Measurements from ENCODE around the gene ARHGAP45. TPM values are rescaled to one million over a fixed set of nuclear protein-coding genes. Genes with fewer than 3 reads are reported as not detected.

Gene ARHGAP45
- total and polyA plus RNA-seq, 9 of the 15 experiments (the other 6 are each of a cell fraction or from before 2014, with no cell fraction given), result 0.08 to 22.1 (median 4.2) TPM

DNA sequence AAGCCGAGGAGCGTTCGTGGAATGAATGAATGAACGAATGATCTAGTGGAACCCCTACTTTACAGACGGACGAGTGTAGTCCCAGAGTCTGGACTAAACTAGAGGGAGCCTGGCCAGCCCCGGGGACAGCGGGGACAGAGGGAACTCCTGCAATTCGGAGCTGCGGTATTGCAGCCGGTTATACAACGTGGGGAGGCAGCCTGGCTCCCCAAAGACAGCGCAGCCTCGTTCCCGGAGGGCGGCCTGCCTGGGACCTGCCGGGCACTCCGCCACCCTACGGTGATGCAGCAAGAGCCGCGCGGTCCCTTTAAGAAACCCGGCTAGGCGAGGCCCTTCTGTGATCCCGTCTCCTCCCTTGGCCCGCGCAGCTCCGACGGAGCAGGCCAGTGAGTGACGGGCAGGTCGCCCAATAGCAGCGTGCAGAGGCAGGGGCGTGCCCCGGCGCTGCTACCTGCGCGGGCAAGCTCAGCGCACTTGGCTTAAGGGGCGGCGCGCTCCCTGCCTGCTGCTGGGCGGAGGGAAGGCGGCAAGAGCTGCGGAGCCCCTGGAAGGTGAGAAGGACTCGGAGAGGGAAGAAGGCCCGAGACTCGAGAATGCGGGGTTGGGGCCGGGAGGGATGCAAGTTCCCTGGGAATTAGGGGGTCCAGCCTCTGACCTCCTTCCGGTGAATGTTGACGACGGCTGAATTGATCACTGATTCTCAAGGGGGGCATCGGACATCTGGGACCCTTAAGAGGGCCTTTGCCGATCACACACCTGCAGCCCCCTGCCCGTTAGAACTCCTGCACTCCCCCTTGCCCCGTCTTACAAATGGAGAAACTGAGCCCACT is 27.1 kb upstream of the ARHGAP45 start, which contains the start of gene ABCA7 (continued):
- TF ChIP-seq RB1 (IDR thresholded peaks at IDR 0.05; ENCODE audit: low read depth) (peak; percentile 92; the same call in 1 of the 2 replicates), DACH1 (IDR thresholded peaks at IDR 0.05; ENCODE audit: partially characterized antibody) (no peak), FOS (IDR thresholded peaks at IDR 0.05; ENCODE audit: extremely low read depth, insufficient read length) (peak; percentile 92), XRCC5 (IDR thresholded peaks at IDR 0.05; ENCODE audit: low read depth, low read length) (peak; percentile 58), TBP (optimal IDR thresholded peaks at IDR 0.05; ENCODE audit: low read depth, low read length) (no peak), ESRRA (IDR thresholded peaks at IDR 0.05; ENCODE audit: borderline replicate concordance, low read depth) (peak; percentile 54; the same call in 1 of the 2 replicates), MYC (IDR thresholded peaks at IDR 0.05; ENCODE audit: low read depth, low read length) (no peak; the same call in 1 of the 2 replicates), MYC (CRISPR knock-in tag; IDR thresholded peaks at IDR 0.05; ENCODE audit: borderline replicate concordance, low read depth) (peak; percentile 14; the same call in 1 of the 2 replicates)
- TF ChIP-seq, protein P1, sequence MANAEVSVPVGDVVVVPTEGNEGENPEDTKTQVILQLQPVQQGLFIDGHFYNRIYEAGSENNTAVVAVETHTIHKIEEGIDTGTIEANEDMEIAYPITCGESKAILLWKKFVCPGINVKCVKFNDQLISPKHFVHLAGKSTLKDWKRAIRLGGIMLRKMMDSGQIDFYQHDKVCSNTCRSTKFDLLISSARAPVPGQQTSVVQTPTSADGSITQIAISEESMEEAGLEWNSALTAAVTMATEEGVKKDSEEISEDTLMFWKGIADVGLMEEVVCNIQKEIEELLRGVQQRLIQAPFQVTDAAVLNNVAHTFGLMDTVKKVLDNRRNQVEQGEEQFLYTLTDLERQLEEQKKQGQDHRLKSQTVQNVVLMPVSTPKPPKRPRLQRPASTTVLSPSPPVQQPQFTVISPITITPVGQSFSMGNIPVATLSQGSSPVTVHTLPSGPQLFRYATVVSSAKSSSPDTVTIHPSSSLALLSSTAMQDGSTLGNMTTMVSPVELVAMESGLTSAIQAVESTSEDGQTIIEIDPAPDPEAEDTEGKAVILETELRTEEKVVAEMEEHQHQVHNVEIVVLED (CRISPR knock-in tag; IDR thresholded peaks at IDR 0.05), result peak; percentile 65
- TF ChIP-seq, protein P2, sequence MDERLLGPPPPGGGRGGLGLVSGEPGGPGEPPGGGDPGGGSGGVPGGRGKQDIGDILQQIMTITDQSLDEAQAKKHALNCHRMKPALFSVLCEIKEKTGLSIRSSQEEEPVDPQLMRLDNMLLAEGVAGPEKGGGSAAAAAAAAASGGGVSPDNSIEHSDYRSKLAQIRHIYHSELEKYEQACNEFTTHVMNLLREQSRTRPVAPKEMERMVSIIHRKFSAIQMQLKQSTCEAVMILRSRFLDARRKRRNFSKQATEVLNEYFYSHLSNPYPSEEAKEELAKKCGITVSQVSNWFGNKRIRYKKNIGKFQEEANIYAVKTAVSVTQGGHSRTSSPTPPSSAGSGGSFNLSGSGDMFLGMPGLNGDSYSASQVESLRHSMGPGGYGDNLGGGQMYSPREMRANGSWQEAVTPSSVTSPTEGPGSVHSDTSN (CRISPR knock-in tag; IDR thresholded peaks at IDR 0.05; ENCODE audit: low read depth), result peak; percentile 100
- TF ChIP-seq, protein P2 (tag; conservative IDR thresholded peaks at IDR 0.05; ENCODE audit: low read depth), result peak; percentile 98
- TF ChIP-seq, protein P3, sequence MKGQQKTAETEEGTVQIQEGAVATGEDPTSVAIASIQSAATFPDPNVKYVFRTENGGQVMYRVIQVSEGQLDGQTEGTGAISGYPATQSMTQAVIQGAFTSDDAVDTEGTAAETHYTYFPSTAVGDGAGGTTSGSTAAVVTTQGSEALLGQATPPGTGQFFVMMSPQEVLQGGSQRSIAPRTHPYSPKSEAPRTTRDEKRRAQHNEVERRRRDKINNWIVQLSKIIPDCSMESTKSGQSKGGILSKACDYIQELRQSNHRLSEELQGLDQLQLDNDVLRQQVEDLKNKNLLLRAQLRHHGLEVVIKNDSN (CRISPR knock-in tag; IDR thresholded peaks at IDR 0.05), result peak; percentile 80
- TF ChIP-seq, protein P4, sequence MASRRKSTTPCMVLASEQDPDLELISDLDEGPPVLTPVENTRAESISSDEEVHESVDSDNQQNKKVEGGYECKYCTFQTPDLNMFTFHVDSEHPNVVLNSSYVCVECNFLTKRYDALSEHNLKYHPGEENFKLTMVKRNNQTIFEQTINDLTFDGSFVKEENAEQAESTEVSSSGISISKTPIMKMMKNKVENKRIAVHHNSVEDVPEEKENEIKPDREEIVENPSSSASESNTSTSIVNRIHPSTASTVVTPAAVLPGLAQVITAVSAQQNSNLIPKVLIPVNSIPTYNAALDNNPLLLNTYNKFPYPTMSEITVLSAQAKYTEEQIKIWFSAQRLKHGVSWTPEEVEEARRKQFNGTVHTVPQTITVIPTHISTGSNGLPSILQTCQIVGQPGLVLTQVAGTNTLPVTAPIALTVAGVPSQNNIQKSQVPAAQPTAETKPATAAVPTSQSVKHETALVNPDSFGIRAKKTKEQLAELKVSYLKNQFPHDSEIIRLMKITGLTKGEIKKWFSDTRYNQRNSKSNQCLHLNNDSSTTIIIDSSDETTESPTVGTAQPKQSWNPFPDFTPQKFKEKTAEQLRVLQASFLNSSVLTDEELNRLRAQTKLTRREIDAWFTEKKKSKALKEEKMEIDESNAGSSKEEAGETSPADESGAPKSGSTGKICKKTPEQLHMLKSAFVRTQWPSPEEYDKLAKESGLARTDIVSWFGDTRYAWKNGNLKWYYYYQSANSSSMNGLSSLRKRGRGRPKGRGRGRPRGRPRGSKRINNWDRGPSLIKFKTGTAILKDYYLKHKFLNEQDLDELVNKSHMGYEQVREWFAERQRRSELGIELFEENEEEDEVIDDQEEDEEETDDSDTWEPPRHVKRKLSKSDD (conservative IDR thresholded peaks at IDR 0.05; ENCODE audit: low read length), result no peak
